Endothelial cell of umbilical vein (primary cell): ENCODE measurements around the gene PPP1R16B. TPM values are rescaled to one million over a fixed set of nuclear protein-coding genes. Genes with fewer than 3 reads are reported as not detected.

Experiments
- BruUV-seq: library from RNA; stranded (reverse); fragments of 400-500 nt; replicated peaks from 2 replicates; lab custom pipeline; 2021; lab: Mats Ljungman, UMichigan
- CTCF ChIA-PET: fragments of 300-600, 350-600 bp; sonication (Branson Sonifier 250); formaldehyde crosslinking; loops from one replicate; lab custom pipeline; 2021; ENCODE audit warnings: antibody characterized with exemption, inconsistent platforms; lab: Charles Lee
- POLR2A ChIA-PET: fragments of 300-600, 350-600 bp; sonication (Branson Sonifier 250); formaldehyde crosslinking; loops from one replicate; lab custom pipeline; 2021; ENCODE audit warnings: antibody characterized with exemption, inconsistent platforms; lab: Charles Lee
- DNase-seq: peaks from one replicate; pipeline ENCODE4 v3.0.0-alpha.2; 2011; ENCODE audit warnings: low read depth, low spot score
- FAIRE-seq: peaks from 2 replicates; lab custom pipeline; 2011; peaks lifted over from hg19 to GRCh38; lab: Jason Lieb, UNC
- H2AFZ ChIP-seq: 2 replicates; pipeline ENCODE4 v1.6.0; 2012; ENCODE audit warnings: low read depth, low read length, control low read depth, inconsistent platforms
- H3K27ac ChIP-seq: 2 replicates; pipeline ENCODE4 v1.5.1; 2011; ENCODE audit warnings: low read depth, mild to moderate bottlenecking, control low read depth, low read length, moderate library complexity; ENCODE audit not compliant: insufficient read depth
- H3K27me3 ChIP-seq, 2 experiments: 2 replicates each; pipeline versions ENCODE4 v1.6.0 to v1.6.1; 2011; ENCODE audit warnings: low read length in 2 of 2, mixed read lengths in 1 of 2; ENCODE audit not compliant: control insufficient read depth in 2 of 2, insufficient read depth in 2 of 2
- H3K36me3 ChIP-seq, 2 experiments: 2 replicates in 1 of 2; 3 replicates in 1 of 2; pipeline ENCODE4 v1.5.1; 2011; ENCODE audit warnings: low read length in 2 of 2, mild to moderate bottlenecking in 1 of 2, moderate library complexity in 1 of 2; ENCODE audit not compliant: control insufficient read depth in 2 of 2, insufficient read depth in 2 of 2; ENCODE audit errors: extremely low read depth in 1 of 2
- H3K4me1 ChIP-seq: 3 replicates; pipeline ENCODE4 v1.5.1; 2011; ENCODE audit warnings: mild to moderate bottlenecking, low read length; ENCODE audit not compliant: control insufficient read depth, insufficient read depth; ENCODE audit errors: extremely low read depth
- H3K4me2 ChIP-seq: 2 replicates; pipeline ENCODE4 v1.6.1; 2011; ENCODE audit warnings: low read length, control low read depth, mixed read lengths; ENCODE audit not compliant: insufficient read depth
- H3K4me3 ChIP-seq, 3 experiments: fragments of 200-600 bp in 1 of 3; sonication (generic), shearing (Covaris generic) in 1 of 3; replicated peaks in 1 of 3; 2 replicates each; pipeline ENCODE4 v1.5.1; 2011 to 2016; ENCODE audit warnings: control low read depth in 3 of 3, low read length in 3 of 3, mild to moderate bottlenecking in 2 of 3, inconsistent platforms in 1 of 3, low read depth in 1 of 3, moderate library complexity in 1 of 3; ENCODE audit not compliant: insufficient read depth in 1 of 3
- H3K79me2 ChIP-seq: 2 replicates; pipeline ENCODE4 v1.6.0; 2012; ENCODE audit warnings: low read length, inconsistent platforms; ENCODE audit not compliant: control insufficient read depth, insufficient read depth
- H3K9ac ChIP-seq: replicated peaks from 2 replicates; pipeline ENCODE3; 2011; ENCODE audit warnings: low read length, control low read depth; ENCODE audit not compliant: insufficient read depth; ENCODE audit errors: extremely low read depth
- H3K9me1 ChIP-seq: replicated peaks from 3 replicates; pipeline ENCODE4 v1.6.0; 2011; ENCODE audit warnings: mild to moderate bottlenecking, low read length; ENCODE audit not compliant: control insufficient read depth, insufficient read depth; ENCODE audit errors: extremely low read depth
- H3K9me3 ChIP-seq: replicated peaks from 2 replicates; pipeline ENCODE4 v1.5.1; 2012; ENCODE audit warnings: low read length, inconsistent platforms; ENCODE audit not compliant: control insufficient read depth, insufficient read depth
- H4K20me1 ChIP-seq: replicated peaks from 2 replicates; pipeline ENCODE3; 2011; ENCODE audit warnings: mild to moderate bottlenecking, low read length; ENCODE audit not compliant: control insufficient read depth, insufficient read depth; ENCODE audit errors: extremely low read depth
- CTCF ChIP-seq, 2 donors: IDR thresholded peaks; 1 replicate in 1 of 2; 2 replicates in 1 of 2; pipeline ENCODE4 v1.5.1; 2011; ENCODE audit warnings: low read length in 2 of 2, mild to moderate bottlenecking in 2 of 2, moderate library complexity in 2 of 2, control low read depth in 1 of 2, inconsistent platforms in 1 of 2, low read depth in 1 of 2; ENCODE audit not compliant: insufficient read depth in 1 of 2; ENCODE audit errors: extremely low read depth in 1 of 2
- GATA2 ChIP-seq: IDR thresholded peaks from 2 replicates; pipeline ENCODE4 v1.7.0; 2011; ENCODE audit warnings: low read depth, mild to moderate bottlenecking, moderate library complexity, mixed read lengths, low read length; ENCODE audit not compliant: insufficient read length, insufficient read depth
- JUN ChIP-seq: IDR thresholded peaks from 2 replicates; pipeline ENCODE4 v1.6.1; 2011; ENCODE audit warnings: borderline replicate concordance, low read depth; ENCODE audit not compliant: insufficient read length, insufficient read depth
- MAX ChIP-seq: IDR thresholded peaks from 2 replicates; pipeline ENCODE4 v1.6.1; 2011; ENCODE audit not compliant: insufficient read depth, insufficient read length
- MYC ChIP-seq: IDR thresholded peaks from one replicate; pipeline ENCODE4 v1.6.1; 2011; ENCODE audit warnings: mild to moderate bottlenecking, low read depth, low read length
- POLR2AphosphoS5 ChIP-seq: IDR thresholded peaks from 2 replicates; pipeline ENCODE4 v1.6.1; 2012; ENCODE audit warnings: low read depth, mild to moderate bottlenecking, control low read depth, low read length, moderate library complexity; ENCODE audit not compliant: insufficient read depth
- dilution Hi-C: fragments of 300-500 bp; cut with MboI; formaldehyde crosslinking; loops from one replicate; pipeline ENCODE4 v1.15.0; 2019; ENCODE audit warnings: low sequenced_read_pairs; ENCODE audit not compliant: extremely low pct_ligation_motif_present
- intact Hi-C: fragments of 100-400 bp; cut with micrococcal nuclease; formaldehyde crosslinking; loops from one replicate; pipeline ENCODE4 v1.10.0; 2022
- polyA plus RNA-seq, 4 experiments: library from polyadenylated mRNA; depleted of rRNA in 3 of 4; stranded (reverse) in 3 of 4; unstranded in 1 of 4; fragments of >200 nt; gene quantifications; 2 replicates each; pipeline versions ENCODE4 v1.2.1 to v1.2.3, GENCODE V29; 2011 to 2012; ENCODE audit warnings: missing spikeins in 1 of 4
- total RNA-seq: library from RNA; stranded (reverse); gene quantifications from 2 replicates; pipeline ENCODE4 v1.2.3, GENCODE V29; 2021

The PPP1R16B gene
- total and polyA plus RNA-seq, 2 donors (not counting 3 experiments of a cell fraction or from before 2014, with no cell fraction given), result 34.7 to 68.1 TPM

GRCh38 chr20:38811769-38812168 lies 6.3 kb downstream of the PPP1R16B start:
- H3K4me1 ChIP-seq, result peaks cover 43% of the 10 kb centered on the region
- TSS peak; percentile 40 for BruUV-seq
- intact Hi-C loops (loop anchor here (1.0 kb wide), 1 partner anchor 16 kb away; no protein-coding TSS in a partner anchor), dilution Hi-C loops (no loop called here)
- H3K36me3 ChIP-seq, result peaks cover 0 to 8% of the 10 kb centered on the region in 2 experiments
- H3K9me3 ChIP-seq, result no peaks in the 10 kb centered on the region
- H3K9ac ChIP-seq, result peak overlapping the region; percentile 21
- H3K79me2 ChIP-seq, result no peaks in the 10 kb centered on the region
- CTCF ChIA-PET, result interaction anchor here (0.8 to 1.8 kb wide), 5 partner anchors 15 to 85 kb away, joined by 3 to 14 read pairs (median 6); no protein-coding TSS in a partner anchor
- no peaks in the 10 kb centered on the region for H4K20me1 ChIP-seq
- FAIRE-seq (no peak), DNase-seq (no peak)
- H3K27ac ChIP-seq, result peak overlapping the region; percentile 47
- POLR2A ChIA-PET, result interaction anchor here (1.0 to 1.3 kb wide), 2 partner anchors 16 to 63 kb away, joined by 4 to 12 read pairs; no protein-coding TSS in a partner anchor
- no peak overlapping the region for H2AFZ ChIP-seq
- no peaks in the 10 kb centered on the region for H3K27me3 ChIP-seq
- peak overlapping the region; percentile 16 for H3K4me2 ChIP-seq
- no peak overlapping the region for H3K4me3 ChIP-seq
- TF ChIP-seq MYC (no peak), GATA2 (no peak), POLR2AphosphoS5 (no peak), CTCF (IDR thresholded peaks at IDR 0.05; ENCODE audit: extremely low read depth in 1 of 2, insufficient read depth in 1 of 2, low read depth in 1 of 2, low read length in 2 of 2) (no peak), MAX (no peak), JUN (no peak)
- H3K9me1 ChIP-seq, result no peaks in the 10 kb centered on the region
